ENCODE results near the gene BCORL1.

DNA sequence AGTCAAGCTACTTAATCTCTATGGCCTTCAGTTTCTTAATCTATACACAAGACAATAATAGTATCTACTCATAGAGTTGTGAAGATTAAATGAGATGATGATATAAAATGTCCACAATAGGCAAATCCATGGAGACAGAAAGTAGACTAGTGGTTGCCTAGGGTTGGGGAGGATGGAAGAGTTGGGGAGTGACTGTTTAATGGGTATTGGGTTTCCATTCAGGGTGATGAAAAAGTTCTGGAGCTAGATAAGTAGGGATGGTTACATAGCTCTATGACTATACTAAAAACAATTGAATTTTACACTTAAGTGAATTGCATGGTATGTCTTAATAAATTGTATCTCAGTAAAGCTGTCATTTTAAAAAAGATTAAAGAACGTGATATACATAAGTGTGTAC lies 35.7 kb downstream of the BCORL1 start:
- TF ChIP-seq, protein P1, sequence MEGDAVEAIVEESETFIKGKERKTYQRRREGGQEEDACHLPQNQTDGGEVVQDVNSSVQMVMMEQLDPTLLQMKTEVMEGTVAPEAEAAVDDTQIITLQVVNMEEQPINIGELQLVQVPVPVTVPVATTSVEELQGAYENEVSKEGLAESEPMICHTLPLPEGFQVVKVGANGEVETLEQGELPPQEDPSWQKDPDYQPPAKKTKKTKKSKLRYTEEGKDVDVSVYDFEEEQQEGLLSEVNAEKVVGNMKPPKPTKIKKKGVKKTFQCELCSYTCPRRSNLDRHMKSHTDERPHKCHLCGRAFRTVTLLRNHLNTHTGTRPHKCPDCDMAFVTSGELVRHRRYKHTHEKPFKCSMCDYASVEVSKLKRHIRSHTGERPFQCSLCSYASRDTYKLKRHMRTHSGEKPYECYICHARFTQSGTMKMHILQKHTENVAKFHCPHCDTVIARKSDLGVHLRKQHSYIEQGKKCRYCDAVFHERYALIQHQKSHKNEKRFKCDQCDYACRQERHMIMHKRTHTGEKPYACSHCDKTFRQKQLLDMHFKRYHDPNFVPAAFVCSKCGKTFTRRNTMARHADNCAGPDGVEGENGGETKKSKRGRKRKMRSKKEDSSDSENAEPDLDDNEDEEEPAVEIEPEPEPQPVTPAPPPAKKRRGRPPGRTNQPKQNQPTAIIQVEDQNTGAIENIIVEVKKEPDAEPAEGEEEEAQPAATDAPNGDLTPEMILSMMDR (conservative IDR thresholded peaks at IDR 0.05): no peak
- TF ChIP-seq EZH2 (IDR thresholded peaks at IDR 0.05; ENCODE audit: low read depth): no peak
